Neural progenitor cell (in vitro differentiated cells): ENCODE measurements around the gene DEGS1. TPM values are rescaled to one million over a fixed set of nuclear protein-coding genes. Genes with fewer than 3 reads are reported as not detected.

Experiments
- DNase-seq: peaks from one replicate; pipeline ENCODE4 v3.0.0-alpha.2; 2016; ENCODE audit warnings: low spot score
- H2AFZ ChIP-seq: fragments of 200-600 bp; sonication (generic); replicated peaks from 2 replicates; pipeline ENCODE4 v1.6.1; 2016; ENCODE audit warnings: antibody characterized with exemption
- H3F3A ChIP-seq: fragments of 200-600 bp; sonication (generic); 2 replicates; pipeline ENCODE4 v1.6.1; 2016; ENCODE audit warnings: antibody characterized with exemption, low read depth
- H3K27ac ChIP-seq: fragments of 200-600 bp; sonication (generic); 2 replicates; pipeline ENCODE4 v1.5.1; 2016; ENCODE audit warnings: mild to moderate bottlenecking
- H3K27me3 ChIP-seq: fragments of 200-600 bp; sonication (generic); 2 replicates; pipeline ENCODE4 v1.6.1; 2016; ENCODE audit warnings: mild to moderate bottlenecking, moderate library complexity
- H3K36me3 ChIP-seq: fragments of 200-600 bp; sonication (generic); 2 replicates; pipeline ENCODE4 v1.5.1; 2016
- H3K4me1 ChIP-seq: fragments of 200-600 bp; sonication (generic); 2 replicates; pipeline ENCODE4 v1.6.1; 2016; ENCODE audit warnings: mixed run types
- H3K4me2 ChIP-seq: fragments of 200-600 bp; sonication (generic); 2 replicates; pipeline ENCODE4 v1.6.1; 2016
- H3K4me3 ChIP-seq: fragments of 200-600 bp; sonication (generic); 2 replicates; pipeline ENCODE4 v1.5.1; 2016
- H3K79me2 ChIP-seq: fragments of 200-600 bp; sonication (generic); 2 replicates; pipeline ENCODE4 v1.6.1; 2016; ENCODE audit warnings: low read depth
- H3K9ac ChIP-seq: fragments of 200-600 bp; sonication (generic); 2 replicates; pipeline ENCODE4 v1.6.1; 2016
- H3K9me3 ChIP-seq: fragments of 200-600 bp; sonication (generic); 2 replicates; pipeline ENCODE4 v1.5.1; 2016; ENCODE audit warnings: low read depth
- H4K20me1 ChIP-seq: fragments of 200-600 bp; sonication (generic); 2 replicates; pipeline ENCODE4 v1.6.1; 2016; ENCODE audit warnings: low read depth
- H3K27ac Mint-ChIP-seq: 3 replicates; pipeline ENCODE4 v1.8.0; 2021; ENCODE audit warnings: mixed read lengths
- H3K27me3 Mint-ChIP-seq: 2 replicates; pipeline ENCODE4 v1.8.0; 2022; ENCODE audit warnings: low read depth, mild to moderate bottlenecking, inconsistent platforms, moderate library complexity, mixed read lengths; ENCODE audit not compliant: insufficient read depth
- H3K36me3 Mint-ChIP-seq: 3 replicates; pipeline ENCODE4 v1.8.0; 2021; ENCODE audit warnings: mixed read lengths
- H3K4me1 Mint-ChIP-seq: 3 replicates; pipeline ENCODE4 v1.8.0; 2021; ENCODE audit warnings: mixed read lengths
- H3K4me3 Mint-ChIP-seq: 3 replicates; pipeline ENCODE4 v1.8.0; 2021; ENCODE audit warnings: mild to moderate bottlenecking, moderate library complexity, mixed read lengths
- H3K9me3 Mint-ChIP-seq: 3 replicates; pipeline ENCODE4 v1.8.0; 2020; ENCODE audit warnings: mixed read lengths
- EZH2 ChIP-seq: fragments of 200-600 bp; sonication (generic); IDR thresholded peaks from 2 replicates; pipeline ENCODE4 v1.6.1; 2017; ENCODE audit warnings: antibody characterized with exemption, mild to moderate bottlenecking, moderate library complexity
- EZH2phosphoT487 ChIP-seq: fragments of 200-600 bp; sonication (generic); IDR thresholded peaks from 2 replicates; pipeline ENCODE4 v1.6.1; 2017; ENCODE audit warnings: antibody characterized with exemption
- total RNA-seq: library from RNA; depleted of rRNA; stranded (reverse); fragments of >200 nt; gene quantifications from 2 replicates; pipeline ENCODE4 v1.2.3, GENCODE V29; 2015; ENCODE audit warnings: low replicate concordance
- TF ChIP-seq, protein P1 (sequence below): fragments of 200-600 bp; sonication (generic); IDR thresholded peaks from 2 replicates; pipeline ENCODE4 v1.5.1; 2017; ENCODE audit warnings: antibody characterized with exemption, mild to moderate bottlenecking

DEGS1 gene
- total RNA-seq, 1 donor from 2014 or later, result 91.2 TPM

DNA sequence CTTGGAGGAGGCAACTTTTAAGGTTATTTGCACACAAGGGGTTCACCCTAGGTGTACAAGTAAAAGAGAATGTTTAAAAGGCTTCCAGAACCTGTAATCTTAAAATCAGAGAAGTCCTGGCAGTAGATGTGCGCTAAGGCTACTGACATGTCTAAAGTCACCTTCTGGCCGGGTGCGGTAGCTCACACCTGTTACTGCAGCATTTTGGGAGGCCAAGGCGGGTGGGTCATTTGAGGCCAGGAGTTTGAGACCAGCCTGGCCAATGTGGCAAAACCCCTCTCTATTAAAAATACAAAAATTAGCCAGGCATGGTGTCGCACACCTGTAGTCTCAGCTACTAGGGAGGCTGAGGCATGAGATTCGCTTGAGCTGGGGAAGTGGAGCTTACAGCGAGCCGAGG, 20.3 kb upstream of the DEGS1 start:
- no peaks in the 10 kb centered on the region for H4K20me1 ChIP-seq
- H3K27ac ChIP-seq, result no peak overlapping the region
- no peaks in the 10 kb centered on the region for H3K27me3 ChIP-seq
- Mint-ChIP-seq H3K27me3 (no peaks in the 10 kb centered on the region), H3K4me3 (no peak overlapping the region), H3K36me3 (peaks cover 14% of the 10 kb centered on the region), H3K4me1 (no peaks in the 10 kb centered on the region), H3K9me3 (no peaks in the 10 kb centered on the region), H3K27ac (no peak overlapping the region)
- no peaks in the 10 kb centered on the region for H3K4me1 ChIP-seq
- no peak for TF ChIP-seq EZH2phosphoT487
- H3K9me3 ChIP-seq, result no peaks in the 10 kb centered on the region
- H2AFZ ChIP-seq, result no peak overlapping the region
- peaks cover 10% of the 10 kb centered on the region for H3K36me3 ChIP-seq
- DNase-seq, result no peak
- no peak overlapping the region for H3K9ac ChIP-seq
- H3K79me2 ChIP-seq, result no peaks in the 10 kb centered on the region
- no peak overlapping the region for H3K4me3 ChIP-seq
- H3K4me2 ChIP-seq, result no peak overlapping the region
- peaks cover 23% of the 10 kb centered on the region for H3F3A ChIP-seq

DNA sequence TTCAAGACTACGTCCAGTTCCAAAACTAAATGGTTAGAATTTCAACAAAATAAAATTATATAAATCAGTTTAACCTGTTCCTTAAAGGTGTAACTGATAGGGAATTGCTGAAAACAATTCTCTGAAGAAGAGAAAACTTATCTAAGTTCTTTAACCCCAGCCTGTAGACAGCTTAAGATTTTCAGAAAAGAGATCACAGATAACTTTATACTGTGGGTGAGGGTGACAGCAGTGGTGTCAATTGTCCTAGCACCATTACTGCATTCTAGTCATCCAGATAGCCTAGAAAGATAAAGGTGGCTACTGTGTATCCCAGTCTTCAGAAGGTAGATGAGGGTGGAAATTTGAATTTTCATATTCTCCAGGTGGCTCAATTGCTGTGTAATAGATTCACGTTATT, 19.7 kb upstream of the DEGS1 start:
- Histone ChIP-seq H4K20me1 (no peaks in the 10 kb centered on the region), H3F3A (peaks cover 23% of the 10 kb centered on the region), H3K9ac (no peak overlapping the region), H2AFZ (no peak overlapping the region), H3K4me3 (no peak overlapping the region), H3K36me3 (peaks cover 5% of the 10 kb centered on the region), H3K9me3 (no peaks in the 10 kb centered on the region), H3K79me2 (no peaks in the 10 kb centered on the region), H3K27ac (no peak overlapping the region), H3K27me3 (no peaks in the 10 kb centered on the region), H3K4me1 (no peaks in the 10 kb centered on the region), H3K4me2 (no peak overlapping the region)
- DNase-seq, result no peak
- H3K27ac Mint-ChIP-seq, result no peak overlapping the region
- TF ChIP-seq EZH2phosphoT487 (no peak), EZH2 (no peak)
- TF ChIP-seq, protein P1, sequence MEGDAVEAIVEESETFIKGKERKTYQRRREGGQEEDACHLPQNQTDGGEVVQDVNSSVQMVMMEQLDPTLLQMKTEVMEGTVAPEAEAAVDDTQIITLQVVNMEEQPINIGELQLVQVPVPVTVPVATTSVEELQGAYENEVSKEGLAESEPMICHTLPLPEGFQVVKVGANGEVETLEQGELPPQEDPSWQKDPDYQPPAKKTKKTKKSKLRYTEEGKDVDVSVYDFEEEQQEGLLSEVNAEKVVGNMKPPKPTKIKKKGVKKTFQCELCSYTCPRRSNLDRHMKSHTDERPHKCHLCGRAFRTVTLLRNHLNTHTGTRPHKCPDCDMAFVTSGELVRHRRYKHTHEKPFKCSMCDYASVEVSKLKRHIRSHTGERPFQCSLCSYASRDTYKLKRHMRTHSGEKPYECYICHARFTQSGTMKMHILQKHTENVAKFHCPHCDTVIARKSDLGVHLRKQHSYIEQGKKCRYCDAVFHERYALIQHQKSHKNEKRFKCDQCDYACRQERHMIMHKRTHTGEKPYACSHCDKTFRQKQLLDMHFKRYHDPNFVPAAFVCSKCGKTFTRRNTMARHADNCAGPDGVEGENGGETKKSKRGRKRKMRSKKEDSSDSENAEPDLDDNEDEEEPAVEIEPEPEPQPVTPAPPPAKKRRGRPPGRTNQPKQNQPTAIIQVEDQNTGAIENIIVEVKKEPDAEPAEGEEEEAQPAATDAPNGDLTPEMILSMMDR, result no peak
- H3K36me3 Mint-ChIP-seq, result peaks cover 11% of the 10 kb centered on the region
- no peaks in the 10 kb centered on the region for H3K27me3 Mint-ChIP-seq
- no peaks in the 10 kb centered on the region for H3K9me3 Mint-ChIP-seq
- no peak overlapping the region for H3K4me3 Mint-ChIP-seq
- H3K4me1 Mint-ChIP-seq, result no peaks in the 10 kb centered on the region

DNA sequence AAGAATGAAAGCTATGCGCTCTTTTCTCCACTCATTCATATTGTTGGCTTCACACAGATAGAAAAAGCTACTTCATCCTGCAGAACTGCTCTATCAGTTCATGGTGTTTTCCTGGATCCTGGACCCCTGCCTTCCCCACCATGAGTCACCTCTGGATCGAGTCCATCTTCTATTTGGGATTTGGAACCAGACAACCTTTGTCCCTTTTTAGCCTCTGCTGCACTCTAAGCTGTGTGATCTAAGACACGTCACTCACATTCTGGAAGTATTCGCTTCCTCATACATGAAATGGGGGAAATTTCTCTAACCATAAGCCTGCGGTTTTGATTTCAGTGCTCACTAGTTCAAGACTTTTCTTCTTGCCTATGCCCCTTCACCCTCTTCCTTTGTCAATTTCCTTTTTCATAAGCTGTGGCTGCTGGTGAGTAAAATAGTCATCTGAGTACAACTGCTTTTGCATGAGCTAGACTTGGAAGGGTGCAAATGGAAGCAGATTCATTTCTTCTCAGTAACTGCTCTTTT, 14.1 kb upstream of the DEGS1 start:
- Histone ChIP-seq H3K27ac (no peak overlapping the region), H3K36me3 (no peaks in the 10 kb centered on the region), H3K4me2 (no peak overlapping the region), H3K9me3 (no peaks in the 10 kb centered on the region), H3F3A (peaks cover 4% of the 10 kb centered on the region), H4K20me1 (no peaks in the 10 kb centered on the region), H2AFZ (peak overlapping the region; percentile 20), H3K4me1 (no peaks in the 10 kb centered on the region), H3K27me3 (no peaks in the 10 kb centered on the region), H3K9ac (no peak overlapping the region), H3K79me2 (no peaks in the 10 kb centered on the region), H3K4me3 (no peak overlapping the region)
- peaks cover 2% of the 10 kb centered on the region for H3K27me3 Mint-ChIP-seq
- no peaks in the 10 kb centered on the region for H3K4me1 Mint-ChIP-seq
- TF ChIP-seq, protein P1, result no peak
- no peak for TF ChIP-seq EZH2phosphoT487
- TF ChIP-seq EZH2, result no peak
- H3K9me3 Mint-ChIP-seq, result peaks cover 9% of the 10 kb centered on the region
- no peak overlapping the region for H3K4me3 Mint-ChIP-seq
- H3K27ac Mint-ChIP-seq, result no peak overlapping the region
- H3K36me3 Mint-ChIP-seq, result peaks cover 1% of the 10 kb centered on the region
- no peak for DNase-seq

DNA sequence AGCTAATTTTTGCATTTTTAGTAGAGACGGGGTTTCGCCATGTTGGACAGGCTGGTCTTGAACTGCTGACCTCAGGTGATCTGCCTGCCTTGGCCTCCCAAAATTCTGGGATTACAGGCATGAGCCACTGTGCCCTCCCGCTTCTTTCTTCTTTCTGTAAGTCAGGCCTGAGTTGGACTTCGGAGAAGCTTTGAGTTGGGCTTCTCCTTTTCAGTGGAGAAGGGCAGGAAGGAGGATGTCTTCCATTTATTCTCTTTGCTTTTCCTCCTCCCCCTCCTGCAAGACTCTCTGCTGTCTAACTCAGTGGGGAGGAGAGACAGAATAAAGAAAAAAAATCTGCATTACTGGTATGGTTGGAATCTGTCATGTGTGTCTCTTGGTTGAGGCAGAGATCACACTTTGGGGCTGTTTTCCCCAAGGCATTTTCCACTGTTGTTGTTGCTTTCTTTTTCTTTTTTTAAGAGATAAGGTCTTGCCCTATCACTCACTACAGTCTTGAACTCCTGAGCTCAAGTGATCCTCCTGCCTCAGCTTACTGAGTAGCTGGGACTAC, 13.2 kb upstream of the DEGS1 start:
- no peaks in the 10 kb centered on the region for H3K4me1 ChIP-seq
- H3K4me2 ChIP-seq, result no peak overlapping the region
- H3K4me3 ChIP-seq, result no peak overlapping the region
- H4K20me1 ChIP-seq, result no peaks in the 10 kb centered on the region
- Mint-ChIP-seq H3K9me3 (peaks cover 9% of the 10 kb centered on the region), H3K36me3 (peaks cover 1% of the 10 kb centered on the region), H3K27me3 (peaks cover 2% of the 10 kb centered on the region), H3K4me3 (no peak overlapping the region), H3K27ac (no peak overlapping the region), H3K4me1 (no peaks in the 10 kb centered on the region)
- H3K79me2 ChIP-seq, result no peaks in the 10 kb centered on the region
- H3K9ac ChIP-seq, result no peak overlapping the region
- peaks cover 3% of the 10 kb centered on the region for H3K27me3 ChIP-seq
- no peak overlapping the region for H3K27ac ChIP-seq
- H3K36me3 ChIP-seq, result no peaks in the 10 kb centered on the region
- H2AFZ ChIP-seq, result no peak overlapping the region
- DNase-seq, result no peak
- H3F3A ChIP-seq, result peaks cover under 1% of the 10 kb centered on the region
- TF ChIP-seq EZH2phosphoT487, result no peak
- no peak for TF ChIP-seq EZH2
- TF ChIP-seq, protein P1, result no peak
- H3K9me3 ChIP-seq, result no peaks in the 10 kb centered on the region
